Measurements from ENCODE around the gene ZNF608.

ZNF608 gene

GRCh38 chr5:124740991-124741583, 5.4 kb downstream of the ZNF608 start:
- no peak overlapping the region for H3K9ac ChIP-seq
- H3K4me1 ChIP-seq, result peaks cover 14% of the 10 kb centered on the region
- no peaks in the 10 kb centered on the region for H3K27me3 ChIP-seq (ENCODE audit: control insufficient read depth, insufficient read depth, low read length)

GRCh38 chr5:124740071-124740470, 6.4 kb downstream of the ZNF608 start:
- Histone ChIP-seq H2AFZ (no peak overlapping the region), H3K79me2 (peaks cover 17% of the 10 kb centered on the region), H3K4me1 (peaks cover 18% of the 10 kb centered on the region), H3K9ac (no peak overlapping the region), H3K27me3 (ENCODE audit: control insufficient read depth, insufficient read depth, low read length) (no peaks in the 10 kb centered on the region), H3K27ac (no peak overlapping the region), H3K4me2 (ENCODE audit: low read length) (no peak overlapping the region), H3K4me3 (ENCODE audit: low read depth, low read length) (no peak overlapping the region), H3K9me3 (ENCODE audit: control insufficient read depth, low read length) (no peaks in the 10 kb centered on the region), H3K36me3 (ENCODE audit: control insufficient read depth, insufficient read depth, low read length) (no peaks in the 10 kb centered on the region)
- TF ChIP-seq CTCF (IDR thresholded peaks at IDR 0.05), result no peak

More at GRCh38 chr5:124740991-124741583, 5.4 kb downstream of the ZNF608 start:
- H2AFZ ChIP-seq, result no peak overlapping the region
- no peak for TF ChIP-seq CTCF (IDR thresholded peaks at IDR 0.05)
- H3K9me3 ChIP-seq (ENCODE audit: control insufficient read depth, low read length), result no peaks in the 10 kb centered on the region
- H3K79me2 ChIP-seq, result peaks cover 9% of the 10 kb centered on the region
- no peak overlapping the region for H3K27ac ChIP-seq
- H3K4me2 ChIP-seq (ENCODE audit: low read length), result no peak overlapping the region
- H3K36me3 ChIP-seq (ENCODE audit: control insufficient read depth, insufficient read depth, low read length), result no peaks in the 10 kb centered on the region
- H3K4me3 ChIP-seq (ENCODE audit: low read depth, low read length), result no peak overlapping the region

GRCh38 chr5:124739634-124740025, 6.8 kb downstream of the ZNF608 start:
- Histone ChIP-seq H3K27me3 (ENCODE audit: control insufficient read depth, insufficient read depth, low read length) (no peaks in the 10 kb centered on the region), H3K36me3 (ENCODE audit: control insufficient read depth, insufficient read depth, low read length) (no peaks in the 10 kb centered on the region), H3K79me2 (peaks cover 17% of the 10 kb centered on the region), H3K4me2 (ENCODE audit: low read length) (no peak overlapping the region), H3K9me3 (ENCODE audit: control insufficient read depth, low read length) (no peaks in the 10 kb centered on the region), H2AFZ (no peak overlapping the region), H3K27ac (no peak overlapping the region), H3K4me1 (peaks cover 18% of the 10 kb centered on the region), H3K4me3 (ENCODE audit: low read depth, low read length) (no peak overlapping the region), H3K9ac (no peak overlapping the region)
- TF ChIP-seq CTCF (IDR thresholded peaks at IDR 0.05), result no peak

GRCh38 chr5:124738681-124739633, 7.5 kb downstream of the ZNF608 start:
- no peak for TF ChIP-seq CTCF (IDR thresholded peaks at IDR 0.05)
- Histone ChIP-seq H3K27ac (no peak overlapping the region), H3K27me3 (ENCODE audit: control insufficient read depth, insufficient read depth, low read length) (no peaks in the 10 kb centered on the region), H3K4me2 (ENCODE audit: low read length) (no peak overlapping the region), H3K79me2 (peaks cover 22% of the 10 kb centered on the region), H3K4me3 (ENCODE audit: low read depth, low read length) (no peak overlapping the region), H3K9me3 (ENCODE audit: control insufficient read depth, low read length) (no peaks in the 10 kb centered on the region), H2AFZ (no peak overlapping the region), H3K36me3 (ENCODE audit: control insufficient read depth, insufficient read depth, low read length) (no peaks in the 10 kb centered on the region), H3K9ac (no peak overlapping the region), H3K4me1 (peaks cover 18% of the 10 kb centered on the region)

Data from parathyroid adenoma (tissue), 2 donors.